Endodermal cell (in vitro differentiated cells): ENCODE data around the gene S100P. TPM values are rescaled to one million over a fixed set of nuclear protein-coding genes. Genes with fewer than 3 reads are reported as not detected.
"Not testable (repeated sequence)": the region's sequence is repeated elsewhere in the genome, so short reads cannot be mapped to it uniquely, and the experiment has no call there.

Experiments used
- DNase-seq: peaks from one replicate; pipeline ENCODE4 v3.0.0-alpha.2; 2017
- H3K27ac ChIP-seq: 2 replicates; pipeline ENCODE4 v1.5.1; 2013; ENCODE audit warnings: mild to moderate bottlenecking, low read depth, low read length, moderate library complexity
- H3K27me3 ChIP-seq: 2 replicates; pipeline ENCODE4 v1.6.1; 2013; ENCODE audit warnings: mild to moderate bottlenecking, low read length, moderate library complexity; ENCODE audit not compliant: insufficient read depth, control insufficient read depth, poor library complexity, severe bottlenecking
- H3K36me3 ChIP-seq: 2 replicates; pipeline ENCODE4 v1.7.0; 2013; ENCODE audit warnings: mild to moderate bottlenecking, low read length, moderate library complexity; ENCODE audit not compliant: control insufficient read depth, insufficient read depth
- H3K4me1 ChIP-seq: one replicate; pipeline ENCODE4 v1.7.0; 2013; ENCODE audit warnings: low read length; ENCODE audit not compliant: control insufficient read depth, insufficient read depth
- H3K4me3 ChIP-seq: 2 replicates; pipeline ENCODE4 v1.5.1; 2013; ENCODE audit warnings: mild to moderate bottlenecking, low read length, moderate library complexity
- H3K9ac ChIP-seq: 2 replicates; pipeline ENCODE4 v1.6.1; 2013; ENCODE audit warnings: mild to moderate bottlenecking, low read length, moderate library complexity; ENCODE audit not compliant: poor library complexity, severe bottlenecking; ENCODE audit errors: extremely low read depth
- H3K9me3 ChIP-seq: 2 replicates; pipeline ENCODE4 v1.6.1; 2013; ENCODE audit warnings: mild to moderate bottlenecking, low read length, moderate library complexity; ENCODE audit not compliant: control insufficient read depth
- H3K27ac Mint-ChIP-seq: 2 replicates; pipeline ENCODE4 v1.8.0; 2020; ENCODE audit warnings: mixed read lengths
- H3K27me3 Mint-ChIP-seq: 2 replicates; pipeline ENCODE4 v1.8.0; 2021; ENCODE audit warnings: mild to moderate bottlenecking, mixed read lengths; ENCODE audit not compliant: insufficient read depth
- H3K36me3 Mint-ChIP-seq: 2 replicates; pipeline ENCODE4 v1.8.0; 2020; ENCODE audit warnings: low read depth, mixed read lengths
- H3K4me1 Mint-ChIP-seq: 2 replicates; pipeline ENCODE4 v1.8.0; 2020; ENCODE audit warnings: mixed read lengths
- H3K4me3 Mint-ChIP-seq: 2 replicates; pipeline ENCODE4 v1.8.0; 2020; ENCODE audit warnings: mild to moderate bottlenecking, moderate library complexity, mixed read lengths
- H3K9me3 Mint-ChIP-seq: 2 replicates; pipeline ENCODE4 v1.8.0; 2020; ENCODE audit warnings: mild to moderate bottlenecking, mixed read lengths
- whole genome bisulfite sequencing, 2 experiments: methylation state at CpG; one replicate each; pipeline versions ENCODE4 v1.1.5 to v1.1.7; 2013; ENCODE audit warnings: missing lambda C conversion rate in 2 of 2, mixed read lengths in 1 of 2; ENCODE audit not compliant: insufficient coverage in 1 of 2, insufficient read length in 1 of 2; 5-methylcytosine and 5-hydroxymethylcytosine counted together
- total RNA-seq, 2 donors: library from RNA; stranded (reverse); fragmentation: NEBNext Ultra II Directional in 1 of 2; extraction: Animal tissue kit (Norgen Biotek cat#: 25700) in 1 of 2; gene quantifications; 2 replicates in 1 of 2; 3 replicates in 1 of 2; pipeline ENCODE4 v1.2.1, GENCODE V29; 2021
- TF ChIP-seq, protein P1 (sequence below): fragments of 200-600 bp; sonication (generic); conservative IDR thresholded peaks from 2 replicates; pipeline ENCODE4 v1.5.0; 2021; ENCODE audit warnings: antibody characterized with exemption, mild to moderate bottlenecking

Gene S100P
- total RNA-seq, 2 donors from 2014 or later = not detected

DNA sequence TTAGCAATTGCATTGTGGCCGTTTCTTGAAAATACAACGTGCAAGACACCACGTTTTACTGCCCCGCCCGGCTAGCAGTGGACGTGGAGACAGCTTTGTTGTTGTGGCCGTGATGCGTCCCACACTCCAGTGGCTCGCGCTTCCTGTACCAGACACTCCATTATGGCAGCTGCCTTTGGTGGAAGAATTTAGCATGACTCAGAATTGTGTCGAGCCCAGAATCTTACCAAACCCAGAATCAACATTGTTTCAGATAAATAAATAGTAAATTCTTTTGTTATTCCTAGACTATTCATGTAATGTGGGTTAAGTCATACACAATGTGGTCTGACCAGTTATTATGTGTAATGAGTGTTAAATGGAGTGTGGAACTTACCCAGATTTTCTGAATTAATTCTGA is 25.3 kb upstream of the S100P start:
- Histone ChIP-seq H3K9me3 (no peaks in the 10 kb centered on the region), H3K36me3 (no peaks in the 10 kb centered on the region), H3K27me3 (peaks cover 3% of the 10 kb centered on the region), H3K4me1 (no peaks in the 10 kb centered on the region), H3K9ac (no peak overlapping the region), H3K4me3 (no peak overlapping the region), H3K27ac (no peak overlapping the region)
- TF ChIP-seq, protein P1, sequence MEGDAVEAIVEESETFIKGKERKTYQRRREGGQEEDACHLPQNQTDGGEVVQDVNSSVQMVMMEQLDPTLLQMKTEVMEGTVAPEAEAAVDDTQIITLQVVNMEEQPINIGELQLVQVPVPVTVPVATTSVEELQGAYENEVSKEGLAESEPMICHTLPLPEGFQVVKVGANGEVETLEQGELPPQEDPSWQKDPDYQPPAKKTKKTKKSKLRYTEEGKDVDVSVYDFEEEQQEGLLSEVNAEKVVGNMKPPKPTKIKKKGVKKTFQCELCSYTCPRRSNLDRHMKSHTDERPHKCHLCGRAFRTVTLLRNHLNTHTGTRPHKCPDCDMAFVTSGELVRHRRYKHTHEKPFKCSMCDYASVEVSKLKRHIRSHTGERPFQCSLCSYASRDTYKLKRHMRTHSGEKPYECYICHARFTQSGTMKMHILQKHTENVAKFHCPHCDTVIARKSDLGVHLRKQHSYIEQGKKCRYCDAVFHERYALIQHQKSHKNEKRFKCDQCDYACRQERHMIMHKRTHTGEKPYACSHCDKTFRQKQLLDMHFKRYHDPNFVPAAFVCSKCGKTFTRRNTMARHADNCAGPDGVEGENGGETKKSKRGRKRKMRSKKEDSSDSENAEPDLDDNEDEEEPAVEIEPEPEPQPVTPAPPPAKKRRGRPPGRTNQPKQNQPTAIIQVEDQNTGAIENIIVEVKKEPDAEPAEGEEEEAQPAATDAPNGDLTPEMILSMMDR = no peak
- Mint-ChIP-seq H3K36me3 (no peaks in the 10 kb centered on the region), H3K4me1 (no peaks in the 10 kb centered on the region), H3K9me3 (peaks cover 4% of the 10 kb centered on the region), H3K27ac (no peak overlapping the region), H3K4me3 (no peak overlapping the region), H3K27me3 (peaks cover 3% of the 10 kb centered on the region)
- 87 to 89% methylated on average over 6 to 10 of the region's 11 CpGs for WGBS, 2 experiments
- no peak for DNase-seq

DNA sequence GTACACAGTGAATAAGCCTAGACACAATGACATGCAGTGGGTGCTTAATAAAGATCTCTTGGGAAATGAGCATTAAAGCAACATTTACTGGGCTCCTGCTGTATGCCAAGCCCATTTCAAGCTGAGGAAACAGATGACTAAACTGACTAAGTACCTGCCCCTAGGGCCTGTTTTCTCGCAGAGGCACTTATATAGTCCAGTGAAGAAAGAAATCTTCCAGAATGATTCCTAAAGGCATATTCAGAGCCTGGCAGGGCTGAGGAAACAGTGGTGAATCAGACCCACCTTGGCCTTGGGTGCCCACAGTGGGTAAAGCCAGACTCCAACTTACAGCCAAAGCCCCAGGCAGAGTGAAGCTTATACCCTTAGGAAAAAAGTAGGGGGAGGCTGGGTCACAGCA is 22.0 kb upstream of the S100P start:
- Histone ChIP-seq H3K27ac (no peak overlapping the region), H3K36me3 (peaks cover 14% of the 10 kb centered on the region), H3K9me3 (no peaks in the 10 kb centered on the region), H3K4me3 (no peak overlapping the region), H3K27me3 (no peaks in the 10 kb centered on the region), H3K9ac (no peak overlapping the region), H3K4me1 (no peaks in the 10 kb centered on the region)
- TF ChIP-seq, protein P1 = no peak
- Mint-ChIP-seq H3K27ac (no peak overlapping the region), H3K27me3 (peaks cover 6% of the 10 kb centered on the region), H3K4me3 (no peak overlapping the region), H3K9me3 (peaks cover 5% of the 10 kb centered on the region), H3K4me1 (peaks cover 18% of the 10 kb centered on the region), H3K36me3 (peaks cover 16% of the 10 kb centered on the region)
- 87 to 100% methylated on average over 1 of the region's 1 CpG for WGBS, 2 experiments
- DNase-seq = no peak

DNA sequence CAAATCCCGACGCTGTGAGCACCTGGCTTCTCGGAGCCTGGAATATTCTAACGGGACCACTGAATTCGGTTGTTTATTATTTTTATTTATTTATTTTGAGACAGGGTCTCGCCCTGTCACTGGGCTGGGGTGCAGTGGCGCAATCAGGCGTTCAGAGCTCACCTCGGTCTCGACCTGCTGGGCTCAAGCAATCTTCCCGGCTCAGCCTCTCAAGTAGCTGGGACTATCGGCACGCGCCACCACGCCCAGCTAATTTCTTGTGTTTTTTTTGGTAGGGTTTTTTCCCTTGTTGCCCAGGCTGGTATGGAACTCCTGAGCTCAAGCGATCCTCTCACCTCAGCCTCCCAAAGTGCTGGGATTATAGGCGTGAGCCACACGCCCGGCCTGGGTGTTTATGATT is 21.5 kb upstream of the S100P start:
- Histone ChIP-seq H3K4me1 (no peaks in the 10 kb centered on the region), H3K36me3 (peaks cover 19% of the 10 kb centered on the region), H3K9me3 (no peaks in the 10 kb centered on the region), H3K4me3 (no peak overlapping the region), H3K27ac (no peak overlapping the region), H3K27me3 (no peaks in the 10 kb centered on the region), H3K9ac (no peak overlapping the region)
- Mint-ChIP-seq H3K27ac (no peak overlapping the region), H3K9me3 (peaks cover 5% of the 10 kb centered on the region), H3K27me3 (peaks cover 6% of the 10 kb centered on the region), H3K4me1 (peaks cover 22% of the 10 kb centered on the region), H3K4me3 (no peak overlapping the region), H3K36me3 (peaks cover 21% of the 10 kb centered on the region)
- DNase-seq = no peak
- TF ChIP-seq, protein P1 = no peak
- 96 to 100% methylated on average over 5 to 19 of the region's 19 CpGs for WGBS, 2 experiments

DNA sequence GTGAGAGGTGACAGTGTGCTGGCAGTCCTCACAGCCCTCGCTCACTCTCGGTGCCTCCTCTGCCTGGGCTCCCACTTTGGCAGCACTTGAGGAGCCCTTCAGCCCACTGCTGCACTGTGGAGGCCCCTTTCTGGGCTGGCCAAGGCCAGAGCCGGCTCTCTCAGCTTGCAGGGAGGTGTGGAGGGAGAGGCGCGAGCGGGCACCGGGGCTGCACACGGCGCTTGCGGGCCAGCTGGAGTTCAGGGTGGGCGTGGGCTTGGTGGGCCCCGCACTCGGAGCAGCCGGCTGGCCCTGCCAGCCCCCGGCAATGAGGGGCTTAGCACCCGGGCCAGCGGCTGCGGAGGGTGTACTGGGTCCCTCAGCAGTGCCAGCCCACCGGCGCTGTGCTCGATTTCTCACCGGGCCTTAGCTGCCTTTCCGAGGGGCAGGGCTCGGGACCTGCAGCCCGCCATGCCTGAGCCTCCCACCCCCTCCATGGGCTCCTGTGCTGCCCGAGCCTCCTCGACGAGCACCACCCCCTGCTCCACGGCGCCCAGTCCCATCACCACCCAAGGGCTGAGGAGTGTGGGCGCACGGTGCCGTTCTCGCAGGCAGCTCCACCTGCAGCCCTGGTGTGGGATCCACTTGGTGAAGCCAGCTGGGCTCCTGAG is 21.0 kb upstream of the S100P start:
- not testable (repeated sequence) for H3K9me3 Mint-ChIP-seq, H3K4me1 ChIP-seq, H3K27ac Mint-ChIP-seq, H3K4me3 ChIP-seq, DNase-seq, H3K27me3 Mint-ChIP-seq, H3K27ac ChIP-seq, H3K9ac ChIP-seq, H3K27me3 ChIP-seq, H3K9me3 ChIP-seq
- peaks cover 23% of the 10 kb centered on the region for H3K36me3 Mint-ChIP-seq
- H3K36me3 ChIP-seq = peaks cover 19% of the 10 kb centered on the region
- WGBS, 2 experiments = 96 to 99% methylated on average over 10 to 34 of the region's 34 CpGs
- peak overlapping the region; percentile 76 for H3K4me3 Mint-ChIP-seq
- H3K4me1 Mint-ChIP-seq = peaks cover 22% of the 10 kb centered on the region

DNA sequence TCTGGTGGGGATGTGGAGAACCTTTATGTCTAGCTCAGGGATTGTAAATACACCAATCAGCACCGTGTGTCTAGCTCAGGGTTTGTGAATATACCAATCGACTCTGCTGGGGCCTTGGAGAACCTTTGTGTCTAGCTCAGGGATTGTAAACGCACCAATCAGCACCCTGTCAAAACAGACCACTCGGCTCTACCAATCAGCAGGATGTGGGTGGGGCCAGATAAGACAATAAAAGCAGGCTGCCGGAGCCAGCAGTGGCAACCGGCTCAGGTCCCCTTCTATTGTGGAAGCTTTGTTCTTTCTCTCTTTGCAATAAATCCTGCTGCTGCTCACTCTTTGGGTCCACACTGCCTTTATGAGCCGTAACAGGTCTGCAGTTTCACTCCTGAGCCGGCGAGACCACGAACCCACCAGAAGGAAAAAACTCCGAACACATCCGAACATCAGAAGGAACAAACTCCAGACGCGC is 20.5 kb upstream of the S100P start:
- not testable (repeated sequence) for H3K27me3 ChIP-seq, H3K9me3 Mint-ChIP-seq, H3K4me1 ChIP-seq, DNase-seq, H3K9me3 ChIP-seq, H3K27me3 Mint-ChIP-seq
- H3K4me1 Mint-ChIP-seq = peaks cover 22% of the 10 kb centered on the region
- Histone ChIP-seq H3K9ac (peak overlapping the region; percentile 41), H3K27ac (peak overlapping the region; percentile 58), H3K36me3 (peaks cover 19% of the 10 kb centered on the region), H3K4me3 (peak overlapping the region; percentile 86)
- peaks cover 25% of the 10 kb centered on the region for H3K36me3 Mint-ChIP-seq
- WGBS, 2 experiments = 74 to 89% methylated on average over 4 to 14 of the region's 14 CpGs
- H3K27ac Mint-ChIP-seq = peak overlapping the region; percentile 89
- H3K4me3 Mint-ChIP-seq = peak overlapping the region; percentile 76
